Lung microvascular endothelial cell (primary cell): ENCODE data around the gene APH1B. TPM values are rescaled to one million over a fixed set of nuclear protein-coding genes. Genes with fewer than 3 reads are reported as not detected.

Experiments used
- DNase-seq, 2 donors: peaks; one replicate each; pipeline versions ENCODE4 v3.0.0 to v3.0.0-alpha.2; 2010; ENCODE audit warnings: low read depth in 2 of 2
- total RNA-seq: library from RNA; depleted of rRNA; stranded (reverse); fragments of >200 nt; gene quantifications from 2 replicates; pipeline ENCODE4 v1.2.1, GENCODE V29; 2014

Gene APH1B
- total RNA-seq, 1 donor from 2014 or later, result 25.6 TPM

- DNase-seq, result no peak
Observed at GRCh38 chr15:63252292-63252691, 25.1 kb upstream of the APH1B start.

- DNase-seq, result no peak
Observed at GRCh38 chr15:63254991-63255390, 22.4 kb upstream of the APH1B start.

DNA sequence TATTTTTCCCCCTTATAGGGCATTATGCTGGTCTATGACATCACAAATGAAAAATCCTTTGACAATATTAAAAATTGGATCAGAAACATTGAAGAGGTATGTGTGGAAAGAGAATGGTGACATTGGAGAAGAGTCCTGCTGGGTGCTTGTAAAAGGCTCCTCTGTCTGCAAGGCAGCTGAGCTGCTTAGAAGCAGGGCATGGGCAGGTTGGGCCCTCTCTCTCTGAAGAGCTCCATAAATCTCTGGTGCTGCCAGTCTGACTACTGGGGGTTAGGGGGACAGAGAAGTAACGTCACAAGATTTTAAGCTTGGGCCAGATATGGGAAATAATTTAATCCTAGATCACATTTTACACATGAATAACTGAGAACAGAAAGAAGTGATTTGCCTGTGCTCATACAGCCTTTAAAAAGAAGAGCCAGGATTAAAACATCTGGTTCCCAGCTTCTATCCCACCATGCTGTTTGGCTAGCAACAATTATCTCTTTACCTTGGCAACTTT lies 21.9 kb upstream of the APH1B start:
- DNase-seq, result no peak

GRCh38 chr15:63256433-63257274 lies 20.8 kb upstream of the APH1B start:
- peak in 1 of 2 donors; percentile 78 for DNase-seq

DNA sequence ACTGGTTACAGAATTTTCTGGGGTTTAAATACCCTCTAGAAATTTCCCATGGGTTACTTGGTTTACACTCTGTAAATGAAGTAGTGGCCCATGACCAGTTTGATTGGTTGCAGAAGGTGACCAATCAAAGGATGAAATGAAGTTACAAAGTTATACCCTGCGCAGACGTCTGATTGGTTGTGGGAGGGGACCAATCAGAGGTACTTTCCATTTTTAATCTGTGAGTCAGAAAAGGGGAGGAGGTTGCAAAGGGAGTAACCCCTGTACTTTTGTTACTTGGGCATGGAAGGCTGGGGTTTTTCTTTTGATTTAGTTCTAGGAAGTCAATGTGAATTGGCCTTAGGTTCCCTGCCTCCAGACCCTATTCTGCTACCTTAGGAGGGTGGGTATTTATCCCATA lies 18.7 kb upstream of the APH1B start:
- no peak for DNase-seq

GRCh38 chr15:63260791-63261190 lies 16.6 kb upstream of the APH1B start:
- DNase-seq, result peak; percentile 69 to 92

GRCh38 chr15:63261311-63261710 lies 16.1 kb upstream of the APH1B start:
- no peak for DNase-seq

DNA sequence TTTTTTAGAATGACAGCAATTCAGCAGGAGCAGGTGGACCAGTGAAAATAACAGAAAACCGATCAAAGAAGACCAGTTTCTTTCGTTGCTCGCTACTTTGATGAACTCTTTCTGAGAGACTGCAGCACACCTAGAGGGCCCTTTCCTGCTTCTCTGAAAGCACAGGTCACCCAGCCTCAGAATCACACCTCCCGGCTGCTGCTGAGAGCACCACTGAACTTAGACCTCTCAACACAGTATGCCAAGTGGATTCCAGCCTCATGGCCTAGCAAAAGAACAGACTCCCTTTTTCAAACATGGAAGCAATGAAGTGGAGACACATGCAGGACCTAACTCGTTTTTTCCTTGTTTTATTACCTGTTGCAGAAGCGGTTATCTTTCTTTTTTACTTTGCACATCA lies 13.9 kb upstream of the APH1B start:
- DNase-seq, result no peak

DNA sequence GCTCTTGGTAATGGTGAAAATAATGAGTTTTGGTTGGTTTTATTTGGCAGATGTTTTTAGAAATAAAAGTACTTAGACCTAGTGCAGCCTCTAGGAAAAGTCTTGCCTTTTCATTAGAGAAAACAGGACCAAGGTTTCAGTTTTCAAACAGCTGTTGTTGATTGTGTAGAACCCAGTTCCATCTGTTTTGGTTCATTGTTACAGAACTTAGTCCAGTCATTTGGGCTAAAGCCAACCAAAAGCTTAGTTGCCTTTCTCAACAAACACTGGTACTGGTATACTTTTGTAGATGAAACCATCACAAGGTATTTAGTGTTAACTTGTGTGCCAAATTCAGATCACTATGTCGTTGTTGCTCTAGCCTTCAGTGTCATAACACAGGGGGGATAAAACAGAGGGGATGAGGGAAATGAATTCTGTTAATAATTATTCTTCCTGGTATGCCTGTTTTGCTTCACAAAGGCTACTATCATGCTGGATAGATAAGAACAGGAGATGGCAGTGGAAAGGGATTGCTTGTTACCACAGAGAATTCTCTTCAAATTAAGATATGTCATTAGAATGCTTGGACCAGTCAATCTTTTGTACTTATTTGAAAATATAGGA lies 12.6 kb upstream of the APH1B start:
- DNase-seq, result peak in 1 of 2 donors; percentile 9

GRCh38 chr15:63274427-63274826 lies 3.0 kb upstream of the APH1B start:
- DNase-seq, result no peak

DNA sequence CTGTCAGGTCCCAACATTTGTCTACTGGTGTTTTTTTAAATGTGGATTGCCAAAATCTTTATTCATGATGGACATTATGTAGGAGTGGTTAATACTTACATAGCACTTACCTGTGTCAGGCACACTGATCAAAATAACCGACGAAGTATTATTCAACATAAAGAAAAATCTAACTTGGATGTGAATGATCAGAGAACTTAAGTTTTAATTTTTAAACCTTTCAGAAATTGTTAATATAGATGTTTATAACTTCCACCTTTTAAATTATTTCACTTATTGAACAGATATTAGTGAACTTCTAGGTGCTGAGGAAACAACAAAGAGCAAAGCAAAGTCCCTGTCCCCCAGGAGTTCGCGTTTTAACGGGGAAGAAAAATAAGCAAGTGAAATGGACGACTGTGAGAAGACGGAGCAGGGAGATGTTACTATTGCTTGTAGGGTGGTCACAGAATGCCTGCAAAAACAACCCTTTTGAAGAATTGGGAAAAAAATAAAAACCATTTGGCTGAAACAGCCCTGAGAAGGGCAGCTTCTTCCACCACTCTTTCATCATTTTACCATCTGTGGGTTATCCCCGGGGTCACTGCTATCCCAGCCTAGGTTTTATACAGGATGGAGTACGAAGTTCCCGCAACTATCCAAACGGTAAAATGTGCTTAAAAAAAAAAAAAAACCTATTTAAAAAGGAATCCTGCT lies 915 bp upstream of the APH1B start:
- no peak for DNase-seq

DNA sequence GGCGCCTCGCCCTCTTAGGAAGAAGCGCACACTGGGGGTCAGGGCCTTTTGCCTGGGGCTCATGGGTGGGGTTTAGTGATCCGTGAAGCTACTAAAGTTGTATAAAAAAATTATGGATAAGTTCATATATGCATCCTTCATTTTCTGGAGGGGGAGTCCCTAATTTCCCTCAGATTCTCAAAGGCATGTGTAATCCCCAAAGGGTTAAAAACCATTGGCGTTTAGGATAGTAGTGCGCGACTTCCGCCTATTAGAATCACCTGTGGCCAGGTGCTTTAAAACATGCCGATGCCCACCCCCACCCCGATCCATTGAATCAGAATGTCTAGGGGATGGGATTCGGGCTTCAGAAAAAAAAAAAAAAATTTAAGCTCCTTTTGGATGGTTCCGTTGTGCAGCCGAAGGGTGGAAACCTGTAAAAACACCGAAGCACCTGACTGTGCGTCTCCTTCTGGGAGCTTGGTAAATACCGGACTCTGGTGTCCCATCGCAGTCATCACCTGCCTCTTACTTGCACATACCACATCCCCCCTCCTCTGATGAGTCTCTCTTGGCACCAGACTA lies 570 bp downstream of the APH1B start:
- peak in 1 of 2 donors; percentile 29 for DNase-seq

- DNase-seq, result no peak
Observed at GRCh38 chr15:63283126-63283525, 5.7 kb downstream of the APH1B start.

GRCh38 chr15:63284335-63284734 lies 6.9 kb downstream of the APH1B start:
- no peak for DNase-seq

- peak; percentile 65 to 80 for DNase-seq
Observed at GRCh38 chr15:63287109-63287508, 9.7 kb downstream of the APH1B start.

- peak in 1 of 2 donors; percentile 25 for DNase-seq
Observed at GRCh38 chr15:63288342-63288741, 10.9 kb downstream of the APH1B start.

GRCh38 chr15:63288778-63289378 lies 11.5 kb downstream of the APH1B start:
- DNase-seq, result peak; percentile 70 to 79

DNA sequence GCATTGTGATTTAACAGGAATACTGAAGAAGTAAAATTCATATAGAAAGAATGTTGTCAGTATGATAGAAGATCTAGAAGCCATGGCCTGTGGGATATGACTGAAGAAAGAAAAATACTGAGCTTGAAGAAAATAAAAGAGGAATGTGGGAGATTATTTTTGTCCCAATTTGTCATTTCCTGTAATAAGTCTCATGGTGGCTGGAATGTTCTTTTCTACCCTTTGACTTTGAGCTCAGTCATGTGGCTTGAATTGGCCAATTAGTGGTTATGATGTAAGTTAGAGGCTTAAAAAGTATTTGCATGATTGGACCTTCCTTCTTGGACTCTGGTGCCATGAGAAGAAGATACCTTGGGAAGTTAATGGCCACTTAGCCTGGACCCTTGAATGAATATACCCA lies 14.1 kb downstream of the APH1B start:
- peak; percentile 79 to 80 for DNase-seq

GRCh38 chr15:63292241-63292640 lies 14.8 kb downstream of the APH1B start:
- no peak for DNase-seq

DNA sequence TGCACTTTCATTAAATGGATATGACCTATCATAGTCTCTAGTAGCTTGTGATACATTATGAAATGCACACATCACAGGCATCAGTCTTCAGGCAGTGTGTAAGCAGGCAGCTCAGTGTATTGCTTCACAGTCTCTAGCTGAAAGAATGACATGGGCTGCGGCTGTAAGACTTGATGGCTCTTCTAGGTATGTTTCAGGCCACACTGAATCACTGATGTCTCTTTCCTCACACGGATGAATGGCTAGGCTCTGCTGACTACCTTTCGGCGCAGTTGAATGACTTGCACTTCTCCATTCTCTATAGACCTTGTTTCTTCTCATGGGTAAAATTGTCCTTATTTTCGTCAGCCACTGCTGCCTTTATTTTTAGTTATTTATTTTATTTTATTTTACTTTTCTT lies 15.4 kb downstream of the APH1B start:
- no peak for DNase-seq

DNA sequence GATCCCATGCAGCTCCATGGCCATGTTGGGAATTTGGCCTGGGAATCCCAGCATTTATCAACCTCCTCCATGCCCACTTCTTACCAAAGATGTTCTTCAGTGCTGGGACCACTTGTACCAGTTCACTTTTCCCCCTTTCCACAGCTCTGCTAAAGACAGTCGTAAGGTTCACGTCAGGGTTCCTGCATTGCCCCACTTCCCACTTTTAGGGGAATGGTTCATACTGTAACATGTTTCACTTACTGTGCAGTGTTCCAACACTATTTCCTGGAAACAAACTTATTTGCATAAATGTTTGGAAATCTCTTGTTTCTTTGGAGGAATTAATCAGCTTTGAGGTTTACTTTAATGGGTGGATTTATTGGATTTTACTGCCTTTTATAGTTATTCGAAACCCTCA lies 17.0 kb downstream of the APH1B start:
- no peak for DNase-seq

GRCh38 chr15:63295341-63295740 lies 17.9 kb downstream of the APH1B start:
- DNase-seq, result no peak
